HG03066 (cell line): ENCODE measurements around the gene NAA80.
"Not testable (repeated sequence)": the region's sequence is repeated elsewhere in the genome, so short reads cannot be mapped to it uniquely, and the experiment has no call there.

ENCODE experiments used
- ATAC-seq: cut with Tn5 transposase; IDR thresholded peaks from one replicate; pipeline ENCODE4 v1.9.1; 2021; ENCODE audit warnings: low read depth; ENCODE audit not compliant: unreplicated experiment

The NAA80 gene

DNA sequence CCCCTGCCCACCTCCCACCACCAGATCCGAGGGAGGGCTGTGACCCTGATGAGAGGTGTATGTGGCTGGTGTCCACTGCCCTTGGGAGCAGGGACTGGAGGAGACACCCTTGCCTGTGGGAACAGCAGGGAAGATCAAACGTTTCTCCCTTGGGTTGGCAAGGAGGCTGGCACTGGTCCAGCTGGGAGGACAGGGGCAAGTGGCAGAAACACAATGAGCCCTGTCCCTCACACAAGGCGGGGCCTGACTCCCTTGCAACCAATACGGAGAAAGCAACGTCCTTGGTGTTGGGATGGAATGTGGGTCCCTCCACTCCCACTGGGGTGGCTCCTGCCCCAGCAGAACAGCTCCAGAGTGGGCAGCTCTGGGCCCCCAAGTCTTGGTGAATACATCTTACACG lies 18.1 kb upstream of the NAA80 start:
- ATAC-seq = no peak

DNA sequence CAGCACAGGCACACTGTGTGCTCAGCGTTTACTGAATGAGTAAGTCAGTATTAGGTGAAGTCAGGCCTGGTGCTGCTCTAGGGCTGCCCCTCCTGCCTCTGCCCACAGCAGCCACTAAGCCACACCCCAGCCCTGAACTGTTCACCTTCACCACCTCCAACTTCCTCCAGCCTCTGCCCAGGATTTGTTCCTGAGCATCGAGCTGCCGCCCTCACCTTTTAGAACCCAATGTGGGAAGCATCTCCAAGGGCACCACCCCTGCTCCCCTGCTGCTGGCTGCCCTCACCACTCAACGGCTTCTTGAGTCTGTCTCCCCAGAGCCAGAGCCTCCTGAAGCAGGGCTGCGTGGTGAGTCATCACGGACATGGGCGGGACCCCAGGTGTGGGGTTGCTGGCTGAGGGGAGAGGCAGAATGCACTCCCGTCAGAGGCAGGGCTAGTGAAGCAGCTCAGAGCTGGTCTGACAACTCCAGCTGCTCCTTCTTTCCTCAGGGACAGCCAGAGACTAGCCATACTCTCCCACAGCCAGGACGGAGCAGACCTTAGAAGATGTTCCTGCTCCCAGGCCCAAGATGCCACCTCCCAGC lies 17.5 kb upstream of the NAA80 start:
- no peak for ATAC-seq

DNA sequence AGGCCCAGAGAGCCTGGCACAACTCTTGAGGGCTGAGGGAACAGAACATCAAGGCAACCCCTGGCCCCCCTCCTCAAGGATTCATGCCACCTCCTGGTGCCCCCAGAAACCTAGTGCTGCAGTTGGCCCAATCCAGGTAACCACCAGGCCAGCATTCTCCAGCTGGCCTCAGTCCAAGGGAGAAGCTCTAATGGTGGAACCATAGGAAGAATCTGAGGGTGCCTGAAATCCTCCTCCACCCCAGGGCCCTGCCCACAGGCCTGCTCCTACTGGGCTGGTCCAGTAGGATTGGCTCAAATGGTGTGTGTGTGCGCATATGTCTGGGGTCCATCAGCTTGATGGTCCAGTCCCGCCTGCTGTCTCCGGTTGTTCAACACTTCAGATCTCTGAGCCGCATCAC lies 15.6 kb upstream of the NAA80 start:
- ATAC-seq = no peak

DNA sequence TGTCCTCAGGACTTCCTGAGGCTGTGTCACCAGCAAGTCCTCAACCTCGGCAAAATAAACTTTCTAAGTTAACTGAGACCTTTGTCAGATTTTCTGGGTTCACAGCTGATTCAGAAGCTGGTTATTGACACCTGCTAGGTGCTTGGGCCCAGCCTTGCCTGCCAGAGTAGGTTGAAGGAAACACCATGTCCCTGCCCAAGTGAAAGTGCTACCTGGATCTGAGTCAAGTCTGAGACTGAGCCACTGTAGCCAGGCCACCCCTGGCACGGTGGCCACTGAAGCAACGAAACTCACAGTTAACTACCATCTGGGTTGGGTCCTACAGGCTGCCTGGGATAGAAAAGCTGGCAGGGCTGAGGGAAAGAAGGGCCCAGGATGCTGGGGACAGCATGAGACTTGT lies 15.1 kb upstream of the NAA80 start:
- ATAC-seq = no peak

DNA sequence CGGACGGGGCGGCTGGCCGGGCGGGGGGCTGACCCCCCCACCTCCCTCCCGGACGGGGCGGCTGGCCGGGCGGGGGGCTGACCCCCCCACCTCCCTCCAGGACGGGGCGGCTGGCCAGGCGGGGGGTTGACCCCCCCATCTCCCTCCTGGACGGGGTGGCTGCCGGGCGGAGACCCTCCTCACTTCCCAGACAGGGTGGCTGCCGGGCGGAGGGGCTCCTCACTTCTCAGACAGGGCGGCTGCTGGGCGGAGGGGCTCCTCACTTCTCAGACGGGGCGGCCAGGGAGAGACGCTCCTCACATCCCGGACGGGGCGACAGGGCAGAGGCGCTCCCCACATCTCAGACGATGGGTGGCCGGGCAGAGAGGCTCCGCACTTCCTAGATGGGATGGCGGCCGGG lies 12.8 kb upstream of the NAA80 start:
- ATAC-seq = not testable (repeated sequence)

DNA sequence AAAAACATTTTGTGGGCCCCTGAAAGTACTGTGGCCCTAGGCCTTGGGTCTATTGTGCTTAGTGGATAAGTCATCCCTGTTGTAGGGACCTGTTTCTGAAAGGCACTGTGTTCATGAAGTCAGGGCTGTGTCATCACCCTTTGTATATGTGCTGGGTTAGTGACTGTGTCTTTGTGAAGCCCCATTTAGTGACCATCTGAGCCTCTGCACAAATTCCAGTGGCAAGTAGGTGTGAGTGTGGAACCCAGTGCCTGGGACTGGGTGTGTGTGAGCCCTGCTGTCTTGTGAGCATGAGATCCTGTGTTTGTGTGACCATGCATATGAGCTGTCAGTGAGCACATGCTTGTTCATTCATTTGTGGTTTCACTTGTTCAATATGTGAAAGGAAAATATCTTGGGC lies 5.4 kb upstream of the NAA80 start:
- no peak for ATAC-seq

DNA sequence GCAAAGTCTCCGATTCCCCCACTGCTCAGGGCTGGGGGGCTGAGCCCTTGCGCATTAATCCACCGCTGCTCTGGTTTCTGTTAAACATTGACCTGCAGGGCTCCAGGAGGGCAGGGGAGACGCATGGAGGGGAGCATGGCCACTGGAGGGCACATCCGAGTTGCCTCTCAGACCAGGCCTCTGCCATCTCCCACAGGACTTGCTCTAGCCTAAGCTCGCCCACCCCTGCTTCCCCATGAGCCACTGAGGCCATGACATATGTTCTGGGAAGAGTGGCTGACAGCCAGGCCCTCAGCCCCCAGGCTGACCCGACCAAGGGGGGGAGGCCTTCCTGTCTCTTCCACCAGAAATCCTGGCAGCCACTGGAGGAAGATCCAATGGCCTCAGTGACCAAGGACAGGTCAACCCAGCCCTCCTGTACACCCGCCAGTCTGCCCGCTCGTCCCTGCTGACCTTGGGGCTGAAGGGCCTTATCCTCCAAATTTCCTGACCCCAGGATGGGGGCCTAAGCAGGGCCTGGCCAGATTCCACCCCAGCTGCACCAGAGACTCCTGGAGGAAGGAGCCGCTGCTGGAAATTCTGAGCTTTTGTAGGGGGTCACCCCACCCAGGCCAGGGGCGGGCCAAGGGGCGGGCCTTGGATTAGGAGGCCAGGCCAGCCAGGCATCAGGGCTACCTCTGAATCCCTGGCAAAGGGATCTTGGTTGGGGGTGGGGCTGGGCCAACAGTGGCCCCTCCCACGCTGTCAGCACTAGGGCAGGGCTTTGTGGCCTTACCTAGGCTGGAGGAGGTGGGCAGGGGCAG lies 4.0 kb upstream of the NAA80 start, which contains the start of gene HYAL1:
Gene HYAL1, minus strand, starts transcription at position 562 of the 803 bp plus-strand sequence. CDS start 618 bp downstream, outside the sequence.
- no peak for ATAC-seq

DNA sequence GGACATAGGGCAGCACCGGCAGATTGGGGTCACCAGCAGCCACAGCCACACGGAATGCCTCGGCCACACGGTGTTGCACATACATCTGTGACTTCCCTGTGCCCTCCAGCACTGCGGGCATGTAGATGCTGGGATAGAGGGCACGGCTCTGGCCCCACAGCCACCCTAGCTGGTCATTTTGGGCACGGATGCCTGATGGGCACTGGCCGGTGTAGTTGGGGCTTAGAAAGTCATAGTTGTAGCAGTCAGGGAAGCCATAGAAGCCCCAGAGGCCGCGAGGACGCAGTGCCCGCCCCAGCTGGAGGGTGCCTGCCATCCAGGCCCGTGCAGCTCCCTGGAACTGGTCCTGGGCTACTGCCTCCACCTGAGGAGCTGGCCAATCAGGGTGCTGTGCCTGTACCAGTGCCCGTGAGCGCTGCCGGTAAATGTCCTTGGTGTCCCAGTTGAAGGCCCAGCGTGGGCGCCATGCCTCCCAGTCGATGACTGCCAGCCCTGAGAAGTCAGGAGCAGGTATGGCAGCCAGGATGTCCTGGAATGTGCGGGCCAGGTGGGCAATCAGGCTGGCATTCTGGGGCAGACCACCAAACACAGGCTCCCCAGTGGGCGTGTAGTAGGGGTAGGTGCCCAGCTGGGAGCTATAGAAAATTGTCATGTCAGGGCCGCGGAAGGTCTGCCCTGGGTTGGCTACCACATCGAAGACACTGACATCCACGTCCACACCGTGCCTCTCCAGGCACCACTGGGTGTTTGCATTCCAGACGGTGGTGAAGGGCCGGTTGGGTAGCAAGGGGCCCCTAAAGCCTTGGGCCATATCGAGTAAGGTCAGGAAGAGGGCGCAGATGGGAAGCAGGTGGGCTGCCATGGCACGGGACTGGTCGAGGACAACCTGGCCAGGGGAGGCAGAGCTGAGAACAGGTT lies 3.1 kb upstream of the NAA80 start:
- ATAC-seq = no peak

DNA sequence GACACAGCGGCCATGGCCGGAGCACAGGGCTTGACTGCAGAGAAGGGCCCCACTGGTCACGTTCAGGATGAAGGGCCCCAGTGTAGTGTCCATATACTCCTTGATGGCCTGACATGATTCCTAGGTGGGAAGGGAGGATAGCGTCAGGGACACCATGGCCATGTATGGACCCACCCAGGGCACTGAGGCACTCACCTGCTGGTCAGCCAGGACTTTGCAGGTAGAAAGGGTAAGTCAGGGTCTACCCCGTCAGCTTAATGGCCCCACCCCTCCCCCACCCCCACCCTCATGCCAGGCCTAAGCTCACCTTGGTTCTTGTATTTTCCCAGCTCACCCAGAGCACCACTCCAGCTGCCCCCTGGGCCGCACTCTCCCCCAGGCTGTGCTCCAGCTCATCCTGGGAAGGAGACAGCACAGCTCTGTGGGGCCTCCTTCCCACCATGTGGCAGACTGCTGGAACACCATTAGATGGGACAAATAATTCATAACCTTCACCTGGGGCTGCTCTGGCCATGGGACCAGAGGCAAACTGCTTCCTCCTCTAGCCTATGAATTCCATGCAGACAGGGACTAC lies 1.6 kb upstream of the NAA80 start:
- no peak for ATAC-seq

DNA sequence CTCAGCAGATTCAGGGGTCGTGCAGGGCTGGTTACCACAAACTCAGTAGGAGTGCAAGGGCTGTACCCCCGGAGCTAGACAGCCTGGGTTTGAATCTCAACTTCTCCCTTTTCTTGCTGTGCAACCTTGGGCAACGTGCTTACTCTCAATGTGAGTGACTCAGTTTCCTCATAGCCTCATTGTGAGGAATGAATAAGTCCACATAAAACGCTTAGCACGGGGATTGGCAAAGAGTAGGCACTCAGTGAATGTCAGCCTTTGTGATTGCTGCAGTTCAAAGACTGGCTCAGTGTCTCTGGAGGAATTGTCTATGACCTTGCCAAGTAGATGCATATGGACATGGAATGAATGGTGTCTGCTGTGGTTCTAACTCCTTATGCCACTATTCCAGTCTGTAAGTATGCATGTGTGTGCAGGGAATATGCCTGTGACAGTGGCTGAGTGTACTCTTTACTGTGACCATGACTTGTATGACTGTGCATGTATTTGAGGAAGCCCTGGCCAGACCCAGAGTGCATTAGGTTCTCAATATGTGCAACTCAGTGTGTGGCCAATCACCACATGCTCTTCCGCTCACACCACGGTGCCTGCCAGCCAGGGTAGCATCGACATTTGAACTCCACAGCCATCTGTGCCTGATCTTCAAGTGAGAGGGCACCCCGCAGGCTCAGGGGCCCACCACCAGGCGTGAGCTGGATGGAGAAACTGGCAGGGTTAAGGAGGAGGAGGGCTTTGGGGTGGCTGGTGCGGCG lies 900 bp upstream of the NAA80 start:
- ATAC-seq = no peak

DNA sequence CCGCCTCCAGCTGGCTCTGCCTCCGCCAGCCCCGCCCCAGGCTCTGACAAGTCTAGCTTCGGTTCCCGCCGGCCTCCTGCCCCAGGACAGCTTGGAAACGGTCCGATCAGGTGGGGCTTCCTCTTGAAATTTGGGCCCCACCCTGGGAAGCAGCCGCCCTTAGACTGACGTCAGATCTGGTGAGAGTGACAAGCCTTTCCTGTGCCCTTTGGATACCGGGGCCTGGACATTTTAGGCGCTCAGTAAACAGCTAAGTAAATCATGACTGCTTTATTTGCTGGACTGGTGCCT lies 378 bp upstream of the NAA80 start:
- ATAC-seq = no peak

DNA sequence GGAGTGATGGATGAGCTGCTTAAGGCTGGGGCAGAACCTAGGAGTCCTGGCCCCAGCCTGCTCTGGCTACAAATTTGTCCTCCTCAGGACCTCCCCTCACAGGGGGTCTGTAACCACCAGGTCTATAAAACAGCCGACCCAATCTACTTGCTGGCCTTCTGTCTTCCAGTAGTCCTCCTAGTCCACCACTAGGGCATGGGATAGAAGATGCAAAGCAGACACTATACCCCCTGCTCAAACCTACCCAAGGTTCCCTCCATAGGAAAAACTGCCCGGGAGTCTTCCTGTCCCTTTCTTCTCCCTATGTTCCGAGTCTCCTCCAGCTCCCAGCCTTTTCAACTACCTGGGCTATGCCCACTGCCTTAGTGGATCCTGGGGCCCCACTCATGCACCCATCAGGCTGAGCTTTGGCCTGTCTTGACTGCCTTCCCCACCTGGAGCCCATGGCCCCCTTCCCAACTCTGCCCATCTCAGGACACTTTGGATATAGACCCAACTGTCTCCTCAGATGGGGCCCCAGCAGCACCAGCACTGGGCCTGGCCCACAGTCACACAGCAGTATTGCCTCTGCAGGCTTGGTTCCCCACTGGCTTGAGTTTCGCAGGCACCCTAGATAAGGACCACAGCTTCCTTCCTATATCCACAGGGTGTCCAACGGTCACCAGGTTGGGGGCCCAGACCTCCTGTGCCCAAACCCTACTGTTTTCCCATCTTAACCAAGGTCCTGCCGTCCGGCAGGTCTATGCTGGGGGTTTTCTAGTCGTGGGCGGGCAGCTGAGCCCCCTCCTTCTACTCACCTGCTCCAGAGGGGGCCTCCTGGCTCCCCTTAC lies 1.1 kb downstream of the NAA80 start:
- no peak for ATAC-seq

DNA sequence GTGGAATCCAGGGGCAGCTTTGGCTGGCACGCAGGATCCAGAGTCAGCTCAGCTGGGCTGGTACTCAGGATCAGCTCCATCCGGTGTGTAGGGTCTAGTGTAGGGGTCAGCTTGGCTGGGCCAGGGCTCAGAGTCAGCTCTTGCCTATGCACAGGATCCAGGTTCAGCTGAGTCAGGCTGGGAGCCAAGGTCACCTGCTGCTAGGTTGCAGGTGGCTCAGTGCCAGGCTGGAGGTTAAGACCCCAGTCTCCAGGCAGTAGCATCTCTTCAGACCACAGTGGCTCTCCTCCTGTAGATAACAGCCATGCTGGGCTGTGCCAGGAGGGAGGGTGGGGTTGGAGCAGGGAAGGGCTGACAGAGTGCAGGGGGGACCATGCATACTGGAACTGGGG lies 1.8 kb downstream of the NAA80 start:
- ATAC-seq = no peak

DNA sequence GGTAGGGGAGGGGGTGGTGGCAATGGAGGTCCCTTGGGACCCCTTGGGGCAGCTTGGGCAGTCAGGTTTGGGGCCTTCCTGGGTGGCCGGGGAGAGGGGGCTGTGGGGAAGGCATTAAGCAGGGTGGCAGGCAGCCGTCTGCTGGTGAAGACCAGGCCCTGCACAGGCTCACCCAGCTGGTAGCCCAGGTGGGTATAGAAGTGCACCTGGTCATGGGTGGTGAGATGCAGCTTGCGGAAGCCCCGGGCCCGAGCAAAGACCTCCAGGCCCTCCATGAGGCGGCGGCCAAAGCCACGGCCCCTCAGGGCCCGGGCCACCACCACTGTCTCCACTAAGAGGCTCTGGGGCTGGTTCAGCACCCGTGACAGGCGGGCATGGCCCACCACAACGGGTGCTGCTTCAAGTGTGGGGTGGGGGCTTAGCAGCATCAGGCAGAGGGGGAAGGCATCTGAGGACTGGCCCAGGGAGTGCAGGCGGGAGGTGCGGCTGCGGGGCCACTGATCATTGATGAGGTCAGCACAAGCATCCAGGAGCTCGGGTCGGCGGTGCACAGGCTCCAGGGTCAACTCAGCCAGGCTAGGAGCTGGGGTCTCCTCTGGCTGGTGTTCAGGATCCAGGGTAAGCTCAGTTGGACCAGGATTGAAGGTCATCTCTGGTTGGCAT lies 2.4 kb downstream of the NAA80 start:
- ATAC-seq = no peak

DNA sequence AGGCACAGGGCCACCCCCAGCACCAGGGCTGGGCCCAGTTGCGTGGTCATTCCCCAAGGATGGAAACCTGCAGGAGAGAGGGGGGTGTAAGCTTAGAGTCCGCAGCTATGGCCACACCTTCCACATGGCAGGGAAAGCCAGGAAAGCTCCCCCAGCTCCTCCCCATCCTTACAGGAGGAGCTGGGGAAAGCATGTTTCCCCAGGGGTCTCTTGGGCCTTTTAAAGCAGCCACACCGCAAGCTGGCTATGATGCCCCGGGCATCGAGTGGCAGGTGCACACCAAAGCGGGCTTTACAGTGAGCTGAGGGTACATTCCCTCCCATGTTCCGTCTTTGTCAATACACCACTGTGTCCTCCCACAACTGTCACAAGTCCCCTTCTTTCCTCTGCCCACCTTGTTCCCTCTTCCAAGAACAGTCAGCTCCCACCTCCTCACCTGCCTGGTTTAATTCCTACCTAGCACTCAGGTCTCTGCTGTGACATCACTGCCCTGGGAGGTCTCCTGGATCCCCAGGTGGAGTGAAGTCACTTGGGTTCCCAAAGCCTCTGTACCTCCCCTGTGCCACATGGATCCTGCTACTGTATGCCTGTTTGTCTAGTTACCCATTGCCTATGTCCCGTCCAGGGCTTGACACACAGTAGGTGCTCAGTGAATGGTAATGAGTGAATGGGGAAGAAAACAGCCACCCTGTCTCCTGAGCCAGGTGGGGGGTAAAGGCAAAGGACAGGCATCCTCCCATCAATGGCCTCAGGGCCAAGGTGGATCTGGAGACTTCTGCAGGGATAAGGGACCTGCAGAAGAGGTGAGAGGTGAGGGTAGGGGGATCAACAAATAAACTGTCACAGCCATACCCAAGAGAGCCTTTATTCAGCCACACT lies 3.4 kb downstream of the NAA80 start:
- no peak for ATAC-seq

DNA sequence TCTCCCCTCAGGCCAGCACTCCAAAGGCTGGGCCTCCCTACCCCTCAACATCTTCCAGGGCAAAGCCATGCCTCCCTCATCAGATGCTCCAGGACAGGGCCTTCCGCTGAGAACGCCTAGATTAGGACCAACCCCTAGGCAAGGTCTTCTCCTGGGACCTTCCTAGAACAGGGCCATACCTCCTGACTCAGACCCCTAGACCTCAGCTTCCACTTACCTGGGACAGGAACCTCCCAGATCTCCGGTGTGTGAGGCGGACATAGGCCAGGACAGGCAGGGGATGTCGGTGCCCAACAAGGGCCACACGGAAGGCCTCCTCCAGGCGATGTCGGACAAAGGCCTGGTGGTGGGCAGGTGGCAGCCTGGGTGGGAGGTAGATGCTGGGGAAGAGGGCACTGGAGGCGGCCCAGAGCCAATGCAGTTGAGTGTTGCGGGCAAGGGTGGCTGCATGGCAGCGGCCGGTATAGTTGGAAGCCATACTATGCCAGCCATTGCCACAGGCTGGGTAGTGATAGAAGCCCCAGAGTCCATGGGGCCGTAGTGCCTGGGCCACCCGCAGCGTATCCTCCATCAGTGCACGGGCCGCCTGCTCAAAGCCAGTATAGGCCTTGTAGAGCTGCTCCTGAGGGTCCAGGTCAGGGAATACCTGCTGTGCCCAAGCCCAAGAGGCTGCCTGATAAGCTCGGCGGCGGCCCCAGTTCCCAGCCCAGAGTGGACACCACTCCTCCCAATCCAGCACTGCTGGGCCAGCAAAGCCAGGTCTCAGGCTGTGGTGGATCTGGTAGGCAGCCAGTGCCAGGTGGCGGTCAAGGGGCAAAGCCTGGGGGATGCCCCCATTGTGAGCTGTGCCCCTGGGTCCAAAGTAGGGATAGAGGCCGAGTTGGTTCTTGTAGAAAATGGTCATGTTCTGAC lies 4.5 kb downstream of the NAA80 start:
- no peak for ATAC-seq

DNA sequence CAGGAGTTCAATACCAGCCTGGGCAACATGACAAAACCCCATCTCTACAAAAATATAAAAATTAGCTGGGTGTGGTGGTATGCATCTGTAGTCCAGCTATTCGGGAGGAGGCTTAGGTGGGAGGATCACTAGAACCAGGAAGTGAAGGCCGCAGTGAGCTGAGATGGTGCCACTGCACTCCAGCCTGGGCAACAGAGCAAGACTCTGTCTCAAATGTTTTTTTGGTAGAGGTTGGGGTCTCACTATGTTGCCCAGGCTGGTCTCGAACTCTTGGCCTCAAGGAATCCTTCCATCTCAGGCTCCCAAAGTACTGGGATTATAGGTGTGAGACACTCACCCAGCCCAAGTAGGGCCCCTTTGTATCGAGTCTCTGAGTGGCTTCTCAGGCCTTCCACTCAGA lies 5.1 kb downstream of the NAA80 start:
- no peak for ATAC-seq
